Ovary (tissue), 9 donors: ENCODE results near the gene INAFM1. TPM values are rescaled to one million over a fixed set of nuclear protein-coding genes. Genes with fewer than 3 reads are reported as not detected.

Experiments
- DNase-seq, 5 donors: peaks; one replicate each; pipeline ENCODE4 v3.0.0-alpha.2; 2019 to 2020
- H3K27ac ChIP-seq, 2 donors: fragments of 200-600 bp; one replicate each; pipeline versions ENCODE4 v1.5.1 to v1.8.0; 2019 to 2022
- H3K27me3 ChIP-seq: fragments of 200-600 bp; one replicate; pipeline ENCODE4 v1.8.0; 2022
- H3K36me3 ChIP-seq: fragments of 200-600 bp; sonication (generic); one replicate; pipeline ENCODE4 v1.5.1; 2019
- H3K4me1 ChIP-seq: one replicate; pipeline ENCODE4 v1.8.1; 2013; ENCODE audit warnings: mild to moderate bottlenecking, moderate library complexity; ENCODE audit not compliant: insufficient read depth
- H3K4me3 ChIP-seq: fragments of 200-600 bp; sonication (generic); one replicate; pipeline ENCODE4 v1.5.1; 2017
- H3K9me3 ChIP-seq, 2 donors: fragments of 200-600 bp in 1 of 2; sonication (generic) in 1 of 2; one replicate each; pipeline versions ENCODE4 v1.5.1 to v1.8.1; 2013 to 2019; ENCODE audit warnings: mild to moderate bottlenecking in 1 of 2, moderate library complexity in 1 of 2
- EP300 ChIP-seq: sonication (generic); formaldehyde crosslinking; IDR thresholded peaks from one replicate; pipeline ENCODE4 v1.6.1; 2017; ENCODE audit warnings: antibody characterized with exemption
- POLR2A ChIP-seq: fragments of 450-650 bp; IDR thresholded peaks from one replicate; pipeline ENCODE4 v1.6.1; 2017; ENCODE audit warnings: antibody characterized with exemption, mild to moderate bottlenecking, moderate library complexity
- WGBS, 3 donors: extraction: QIAGEN DNeasy Blood & Tissue Kit in 1 of 3; methylation state at CpG; one replicate each; pipeline versions ENCODE4 v1.1.5 to v1.1.7; 2013 to 2017; 5-methylcytosine and 5-hydroxymethylcytosine counted together
- intact Hi-C, 4 donors: fragments of 100-400 bp; cut with DNase I; formaldehyde crosslinking; loops; one replicate each; pipeline versions ENCODE4 v1.11.0 to v1.15.1; 2022 to 2023
- polyA plus RNA-seq, 2 donors: library from polyadenylated mRNA; stranded (reverse); fragments of 200-250 nt in 1 of 2; fragments of 350-450 nt in 1 of 2; fragmentation: Illumina TruSeq in 1 of 2; extraction: RNeasy Lipid Tissue Mini Kit (QIAGEN cat#74804) in 1 of 2; gene quantifications; one replicate each; pipeline ENCODE4 v1.2.3, GENCODE V29; 2013 to 2014
- total RNA-seq, 7 donors: library from RNA; depleted of rRNA in 2 of 7; stranded (reverse); fragments of >200 nt in 2 of 7; fragmentation: NEBNext Ultra II Directional in 3 of 7; extraction: Animal tissue kit (Norgen Biotek cat#: 25700) in 3 of 7; gene quantifications; one replicate each; pipeline versions ENCODE4 v1.1.0 to v1.2.4, GENCODE V29; 2016 to 2023
- TF ChIP-seq, protein P1 (sequence below), 3 donors: fragments of 450-650 bp in 2 of 3; fragments of 200-600 bp in 1 of 3; IDR thresholded peaks; one replicate each; pipeline versions ENCODE4 v1.5.1 to v1.8.0; 2016 to 2022; ENCODE audit warnings: antibody characterized with exemption in 3 of 3, mild to moderate bottlenecking in 1 of 3
- donor health status: DM: no; HTN: no; CAD: no; lungs with moderate emphysema.
- donor health status: DM: no; HTN: no; CAD: no.
- donor health status: Bipolar disorder and iron deficiency.
- donor health status: DM: yes; HTN: yes; CAD: no.
- donor health status: DM: no; HTN: no; CAD: no.
- donor health status: DM: yes; HTN: yes; CAD: no.

INAFM1 gene
- total and polyA plus RNA-seq, 9 donors: 0.73 to 53.3 (median 26.5) TPM

GRCh38 chr19:47240996-47241918 lies 33.4 kb upstream of the INAFM1 start:
- no peak overlapping the region for H3K4me3 ChIP-seq
- H3K9me3 ChIP-seq: no peaks in the 10 kb centered on the region
- WGBS, 3 donors: 4 to 10% (median 6%) methylated on average over 16 to 27 of the region's 27 CpGs
- H3K27ac ChIP-seq: no peak overlapping the region
- H3K27me3 ChIP-seq: no peaks in the 10 kb centered on the region
- H3K4me1 ChIP-seq: peaks cover 6% of the 10 kb centered on the region
- H3K36me3 ChIP-seq: no peaks in the 10 kb centered on the region
- TF ChIP-seq, protein P1, sequence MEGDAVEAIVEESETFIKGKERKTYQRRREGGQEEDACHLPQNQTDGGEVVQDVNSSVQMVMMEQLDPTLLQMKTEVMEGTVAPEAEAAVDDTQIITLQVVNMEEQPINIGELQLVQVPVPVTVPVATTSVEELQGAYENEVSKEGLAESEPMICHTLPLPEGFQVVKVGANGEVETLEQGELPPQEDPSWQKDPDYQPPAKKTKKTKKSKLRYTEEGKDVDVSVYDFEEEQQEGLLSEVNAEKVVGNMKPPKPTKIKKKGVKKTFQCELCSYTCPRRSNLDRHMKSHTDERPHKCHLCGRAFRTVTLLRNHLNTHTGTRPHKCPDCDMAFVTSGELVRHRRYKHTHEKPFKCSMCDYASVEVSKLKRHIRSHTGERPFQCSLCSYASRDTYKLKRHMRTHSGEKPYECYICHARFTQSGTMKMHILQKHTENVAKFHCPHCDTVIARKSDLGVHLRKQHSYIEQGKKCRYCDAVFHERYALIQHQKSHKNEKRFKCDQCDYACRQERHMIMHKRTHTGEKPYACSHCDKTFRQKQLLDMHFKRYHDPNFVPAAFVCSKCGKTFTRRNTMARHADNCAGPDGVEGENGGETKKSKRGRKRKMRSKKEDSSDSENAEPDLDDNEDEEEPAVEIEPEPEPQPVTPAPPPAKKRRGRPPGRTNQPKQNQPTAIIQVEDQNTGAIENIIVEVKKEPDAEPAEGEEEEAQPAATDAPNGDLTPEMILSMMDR (IDR thresholded peaks at IDR 0.05): no peak
- peak; percentile 59 to 75 (median 71) for DNase-seq
- intact Hi-C loops: loop anchor here in 2 of 4 donors (10.0 kb wide), 2 partner anchors 46 to 96 kb away; no protein-coding TSS in a partner anchor

DNA sequence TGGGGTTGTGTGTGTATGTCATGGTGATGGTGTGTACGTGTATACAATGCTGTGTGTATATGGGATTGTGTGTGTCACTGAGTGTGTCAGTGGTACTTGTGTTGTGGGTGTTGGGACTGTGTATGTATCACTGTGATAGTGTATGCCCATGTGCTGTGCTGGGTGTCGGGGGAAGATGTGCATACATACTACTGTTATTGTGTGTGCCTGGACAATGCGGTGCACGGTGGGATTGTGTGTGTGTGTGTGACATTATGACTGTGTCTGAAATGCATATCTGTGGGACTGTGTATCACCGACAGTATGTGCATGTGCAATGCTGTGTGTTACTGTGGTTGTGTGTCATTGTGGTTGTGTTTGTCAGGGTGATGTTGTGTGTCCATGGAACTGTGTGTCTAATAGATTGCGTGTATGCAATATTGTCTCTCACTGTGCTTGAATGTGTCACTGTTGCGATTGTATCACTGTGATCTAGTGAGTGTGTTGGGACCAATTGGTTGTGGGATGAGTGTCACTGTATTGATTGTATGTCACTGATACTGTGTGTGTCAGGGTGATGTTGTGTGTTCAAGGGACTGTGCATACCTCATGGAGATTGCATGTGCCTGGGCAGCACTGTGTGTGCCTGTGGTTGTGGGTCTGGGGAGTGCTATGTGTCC lies 32.6 kb upstream of the INAFM1 start:
- no peaks in the 10 kb centered on the region for H3K36me3 ChIP-seq
- peaks cover 6% of the 10 kb centered on the region for H3K4me1 ChIP-seq
- no peak overlapping the region for H3K4me3 ChIP-seq
- WGBS, 3 donors: 64 to 72% (median 68%) methylated on average over 7 of the region's 7 CpGs
- TF ChIP-seq POLR2A (no peak), EP300 (no peak)
- TF ChIP-seq, protein P1 (IDR thresholded peaks at IDR 0.05): no peak
- H3K27ac ChIP-seq: no peak overlapping the region
- H3K27me3 ChIP-seq: no peaks in the 10 kb centered on the region
- H3K9me3 ChIP-seq: no peaks in the 10 kb centered on the region
- DNase-seq: no peak
- intact Hi-C loops: loop anchor here in 2 of 4 donors (10.0 kb wide), 2 partner anchors 47 to 97 kb away; no protein-coding TSS in a partner anchor

GRCh38 chr19:47243364-47243775 lies 31.3 kb upstream of the INAFM1 start:
- TF ChIP-seq EP300: no peak
- TF ChIP-seq, protein P1 (IDR thresholded peaks at IDR 0.05): no peak
- TF ChIP-seq POLR2A: no peak
- no peak for DNase-seq
- Histone ChIP-seq H3K4me3 (no peak overlapping the region), H3K4me1 (peaks cover 6% of the 10 kb centered on the region), H3K36me3 (no peaks in the 10 kb centered on the region), H3K9me3 (no peaks in the 10 kb centered on the region), H3K27me3 (no peaks in the 10 kb centered on the region), H3K27ac (no peak overlapping the region)
- WGBS, 3 donors: 8 to 17% (median 10%) methylated on average over 8 to 9 of the region's 9 CpGs
- intact Hi-C loops: loop anchor here in 2 of 4 donors (10.0 kb wide), 2 partner anchors 49 to 99 kb away; no protein-coding TSS in a partner anchor

DNA sequence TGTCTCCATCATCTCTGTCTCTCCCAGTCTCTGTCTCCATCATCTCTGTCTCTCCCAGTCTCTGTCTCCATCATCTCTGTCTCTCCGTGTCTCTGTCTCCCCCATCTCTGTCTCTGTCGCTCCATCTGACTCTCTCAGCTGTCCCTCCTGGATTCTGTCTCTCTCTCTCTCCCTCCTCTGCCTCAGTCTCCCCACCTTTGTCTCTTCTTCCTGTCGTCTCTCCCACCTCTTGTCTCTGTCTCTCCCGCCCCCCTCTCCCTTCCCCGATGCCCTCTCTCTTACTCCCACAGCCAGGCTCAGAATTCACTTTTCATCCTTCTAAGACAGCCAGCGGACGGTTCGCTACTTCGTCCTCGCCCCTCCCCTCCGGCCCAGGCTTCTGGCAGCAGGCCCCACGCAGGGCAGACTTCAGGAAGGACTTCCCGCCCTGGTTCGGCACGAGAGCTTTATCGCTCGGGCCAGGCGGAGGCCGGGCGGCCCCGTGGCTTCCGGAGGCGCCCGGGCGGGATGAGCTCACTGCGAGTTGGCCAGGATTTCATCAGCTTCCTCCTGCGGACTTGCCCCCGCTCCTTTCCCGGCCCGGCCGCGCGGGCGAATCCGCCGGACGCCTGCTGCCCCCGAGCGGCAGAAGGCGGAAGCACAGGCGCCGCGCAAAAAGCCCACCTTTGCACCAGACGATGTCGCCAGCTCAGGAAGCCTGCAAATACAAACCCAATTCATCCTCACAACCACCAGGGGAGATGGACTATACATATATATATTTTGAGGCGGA lies 30.7 kb upstream of the INAFM1 start:
- Histone ChIP-seq H3K36me3 (no peaks in the 10 kb centered on the region), H3K4me3 (peak overlapping the region; percentile 20), H3K9me3 (no peaks in the 10 kb centered on the region), H3K27me3 (no peaks in the 10 kb centered on the region), H3K27ac (no peak overlapping the region), H3K4me1 (peaks cover 6% of the 10 kb centered on the region)
- no peak for TF ChIP-seq EP300
- TF ChIP-seq, protein P1 (IDR thresholded peaks at IDR 0.05): peak; percentile 95 to 99 (median 99)
- DNase-seq: peak; percentile 89 to 94 (median 93)
- intact Hi-C loops: loop anchor here in 2 of 4 donors (2.0 to 10.0 kb wide), 3 partner anchors 49 to 99 kb away; no protein-coding TSS in a partner anchor
- 1 to 2% (median 1%) methylated on average over 42 to 46 of the region's 46 CpGs for WGBS, 3 donors
